ENCODE results near the gene ROCK2.

DNA sequence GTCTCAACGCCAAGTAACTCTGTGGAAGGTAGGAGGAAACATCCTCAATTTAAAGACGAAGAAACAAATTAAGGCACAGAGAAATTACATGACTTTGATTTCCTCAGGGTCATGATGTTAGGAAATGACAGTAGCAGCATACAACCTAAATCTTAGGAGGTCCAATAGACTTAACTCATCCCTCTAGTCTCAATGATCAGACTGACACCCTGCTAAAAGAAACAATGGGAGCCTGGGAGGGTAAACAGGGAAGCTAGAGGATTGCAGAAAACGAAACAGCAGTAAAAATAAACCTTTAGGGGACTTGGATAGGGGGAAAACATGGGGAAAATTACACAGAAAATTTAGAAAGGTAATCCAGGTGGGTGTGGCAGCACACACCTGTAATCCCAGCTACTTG, 56.0 kb downstream of the ROCK2 start:
- TF ChIP-seq GATA2 (IDR thresholded peaks at IDR 0.05; ENCODE audit: low read depth, low read length): no peak
- no peak for TF ChIP-seq GATA3 (IDR thresholded peaks at IDR 0.05; ENCODE audit: low read depth, low read length)
